ENCODE results near the gene CCDC157.

DNA sequence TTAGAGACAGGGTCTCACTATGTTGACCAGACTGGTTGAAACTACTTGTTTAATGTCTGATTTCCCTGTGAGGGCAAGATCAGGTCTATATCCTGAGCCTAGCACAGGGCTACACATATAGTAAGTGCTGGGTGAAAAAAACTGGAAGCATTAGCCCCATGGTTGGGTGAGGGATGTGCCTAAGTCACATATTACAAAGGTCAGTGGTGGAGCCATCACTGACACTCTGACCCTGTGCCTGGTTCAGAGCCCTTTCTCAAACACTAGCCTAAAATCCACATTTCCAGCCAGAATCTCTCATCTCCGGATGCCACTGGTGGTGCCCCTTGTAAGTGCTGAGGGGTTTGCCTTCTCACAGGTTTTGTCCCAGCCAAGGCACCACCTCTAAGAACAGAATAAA lies 39.0 kb upstream of the CCDC157 start:
- TF ChIP-seq, protein P1, sequence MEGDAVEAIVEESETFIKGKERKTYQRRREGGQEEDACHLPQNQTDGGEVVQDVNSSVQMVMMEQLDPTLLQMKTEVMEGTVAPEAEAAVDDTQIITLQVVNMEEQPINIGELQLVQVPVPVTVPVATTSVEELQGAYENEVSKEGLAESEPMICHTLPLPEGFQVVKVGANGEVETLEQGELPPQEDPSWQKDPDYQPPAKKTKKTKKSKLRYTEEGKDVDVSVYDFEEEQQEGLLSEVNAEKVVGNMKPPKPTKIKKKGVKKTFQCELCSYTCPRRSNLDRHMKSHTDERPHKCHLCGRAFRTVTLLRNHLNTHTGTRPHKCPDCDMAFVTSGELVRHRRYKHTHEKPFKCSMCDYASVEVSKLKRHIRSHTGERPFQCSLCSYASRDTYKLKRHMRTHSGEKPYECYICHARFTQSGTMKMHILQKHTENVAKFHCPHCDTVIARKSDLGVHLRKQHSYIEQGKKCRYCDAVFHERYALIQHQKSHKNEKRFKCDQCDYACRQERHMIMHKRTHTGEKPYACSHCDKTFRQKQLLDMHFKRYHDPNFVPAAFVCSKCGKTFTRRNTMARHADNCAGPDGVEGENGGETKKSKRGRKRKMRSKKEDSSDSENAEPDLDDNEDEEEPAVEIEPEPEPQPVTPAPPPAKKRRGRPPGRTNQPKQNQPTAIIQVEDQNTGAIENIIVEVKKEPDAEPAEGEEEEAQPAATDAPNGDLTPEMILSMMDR (IDR thresholded peaks at IDR 0.05) = no peak
- TF ChIP-seq POLR2A (IDR thresholded peaks at IDR 0.05) = no peak
